GM23338 (cell line): ENCODE results near the gene UVRAG. TPM values are rescaled to one million over a fixed set of nuclear protein-coding genes. Genes with fewer than 3 reads are reported as not detected.

Experiments
- ATAC-seq: fragments of 200-7000 bp; cut with Tn5 transposase; 3 replicates; pipeline ENCODE4 v1.9.1; 2020
- DNase-seq: peaks from one replicate; pipeline ENCODE4 v3.0.0-alpha.2; 2015; ENCODE audit warnings: low spot score
- H2AFZ ChIP-seq: fragments of 200-600 bp; sonication (generic); 2 replicates; pipeline ENCODE4 v1.8.0; 2016; ENCODE audit warnings: antibody characterized with exemption, mild to moderate bottlenecking, moderate library complexity
- H3F3A ChIP-seq: fragments of 200-600 bp; sonication (generic); replicated peaks from 2 replicates; pipeline ENCODE4 v1.8.0; 2017; ENCODE audit warnings: antibody characterized with exemption, mixed run types, low read depth
- H3K27ac ChIP-seq: fragments of 200-600 bp; sonication (generic); 2 replicates; pipeline ENCODE4 v1.6.1; 2016; ENCODE audit warnings: low read depth
- H3K27me3 ChIP-seq: fragments of 200-600 bp; sonication (generic); 2 replicates; pipeline ENCODE4 v1.8.0; 2016; ENCODE audit warnings: mild to moderate bottlenecking, mixed run types, moderate library complexity; ENCODE audit not compliant: insufficient read depth
- H3K36me3 ChIP-seq: fragments of 200-600 bp; sonication (generic); 2 replicates; pipeline ENCODE4 v1.8.0; 2016; ENCODE audit warnings: mild to moderate bottlenecking; ENCODE audit not compliant: insufficient read depth
- H3K4me1 ChIP-seq: fragments of 200-600 bp; sonication (generic); 2 replicates; pipeline ENCODE4 v1.8.0; 2016; ENCODE audit warnings: mild to moderate bottlenecking, moderate library complexity; ENCODE audit not compliant: insufficient read depth
- H3K4me2 ChIP-seq: fragments of 200-600 bp; sonication (generic); 2 replicates; pipeline ENCODE4 v1.7.1; 2017; ENCODE audit warnings: mixed run types
- H3K4me3 ChIP-seq: fragments of 200-600 bp; sonication (generic); 2 replicates; pipeline ENCODE4 v1.6.1; 2016; ENCODE audit warnings: mixed run types
- H3K79me2 ChIP-seq: fragments of 200-600 bp; sonication (generic); replicated peaks from 2 replicates; pipeline ENCODE4 v1.8.0; 2017; ENCODE audit warnings: mild to moderate bottlenecking; ENCODE audit not compliant: insufficient read depth
- H3K9me2 ChIP-seq: fragments of 200-600 bp; sonication (generic); 2 replicates; pipeline ENCODE4 v1.8.0; 2017; ENCODE audit not compliant: insufficient read depth
- H4K20me1 ChIP-seq: fragments of 200-600 bp; sonication (generic); replicated peaks from 2 replicates; pipeline ENCODE4 v1.8.0; 2017; ENCODE audit warnings: mild to moderate bottlenecking; ENCODE audit not compliant: insufficient read depth
- H3K27ac Mint-ChIP-seq: 2 replicates; pipeline ENCODE4 v1.8.0; 2020; ENCODE audit warnings: inconsistent platforms, mild to moderate bottlenecking, moderate library complexity, mixed read lengths
- H3K27me3 Mint-ChIP-seq: 3 replicates; pipeline ENCODE4 v1.8.0; 2022; ENCODE audit warnings: low read depth, mild to moderate bottlenecking, moderate library complexity, mixed read lengths, inconsistent platforms; ENCODE audit not compliant: insufficient read depth, poor library complexity
- H3K36me3 Mint-ChIP-seq: 3 replicates; pipeline ENCODE4 v1.8.0; 2021; ENCODE audit warnings: low read depth, mild to moderate bottlenecking, inconsistent platforms, moderate library complexity, mixed read lengths
- H3K4me1 Mint-ChIP-seq: 3 replicates; pipeline ENCODE4 v1.8.0; 2020; ENCODE audit warnings: mild to moderate bottlenecking, inconsistent platforms, mixed read lengths
- H3K4me3 Mint-ChIP-seq: 3 replicates; pipeline ENCODE4 v1.8.0; 2021; ENCODE audit warnings: moderate library complexity, mild to moderate bottlenecking, inconsistent platforms, mixed read lengths
- H3K9me3 Mint-ChIP-seq: 3 replicates; pipeline ENCODE4 v1.8.0; 2020; ENCODE audit warnings: moderate library complexity, mild to moderate bottlenecking, inconsistent platforms, mixed read lengths
- CREB1 ChIP-seq: fragments of 250-450 bp; sonication (Bioruptor Pico); IDR thresholded peaks from 2 replicates; pipeline ENCODE4 v1.5.0; 2020; ENCODE audit warnings: low read depth, mild to moderate bottlenecking, moderate library complexity
- CTCF ChIP-seq, 2 experiments: fragments of 200-600 bp in 1 of 2; sonication (generic) in 1 of 2; conservative IDR thresholded peaks; 2 replicates each; pipeline versions ENCODE4 v1.5.1 to v1.6.1; 2016 to 2017; ENCODE audit warnings: antibody characterized with exemption in 2 of 2, low read depth in 2 of 2, mild to moderate bottlenecking in 2 of 2, moderate library complexity in 1 of 2
- ETS1 ChIP-seq: IDR thresholded peaks from 2 replicates; pipeline ENCODE4 v1.6.1; 2016; ENCODE audit warnings: antibody characterized with exemption
- EZH2 ChIP-seq: fragments of 200-600 bp; sonication (generic); IDR thresholded peaks from one replicate; pipeline ENCODE4 v1.8.0; 2017; ENCODE audit warnings: antibody characterized with exemption, mild to moderate bottlenecking, low read depth; ENCODE audit not compliant: unreplicated experiment
- EZH2phosphoT487 ChIP-seq: fragments of 200-600 bp; sonication (generic); IDR thresholded peaks from one replicate; pipeline ENCODE4 v1.8.1; 2018; ENCODE audit warnings: antibody characterized with exemption; ENCODE audit not compliant: unreplicated experiment
- JUNB ChIP-seq: IDR thresholded peaks from one replicate; pipeline ENCODE4 v1.6.1; 2016; ENCODE audit warnings: antibody characterized with exemption; ENCODE audit not compliant: unreplicated experiment
- NANOG ChIP-seq: IDR thresholded peaks from 2 replicates; pipeline ENCODE4 v1.6.1; 2016; ENCODE audit warnings: antibody characterized with exemption, borderline replicate concordance
- POLR2AphosphoS5 ChIP-seq: IDR thresholded peaks from 2 replicates; pipeline ENCODE4 v1.6.1; 2016; ENCODE audit warnings: antibody characterized with exemption, low read depth
- REST ChIP-seq: IDR thresholded peaks from one replicate; pipeline ENCODE4 v1.6.1; 2018; ENCODE audit warnings: antibody characterized with exemption; ENCODE audit not compliant: unreplicated experiment
- STAT1 ChIP-seq: IDR thresholded peaks from one replicate; pipeline ENCODE4 v1.6.1; 2016; ENCODE audit warnings: antibody characterized with exemption; ENCODE audit not compliant: unreplicated experiment
- ZNF114 ChIP-seq: fragments of 250-450 bp; sonication (Bioruptor Pico); IDR thresholded peaks from 2 replicates; pipeline ENCODE4 v1.5.0; 2020; ENCODE audit warnings: mild to moderate bottlenecking, moderate library complexity
- ZNF331 ChIP-seq: fragments of 250-450 bp; sonication (Bioruptor Pico); IDR thresholded peaks from 2 replicates; pipeline ENCODE4 v1.5.0; 2020; ENCODE audit warnings: low read depth, mild to moderate bottlenecking, moderate library complexity
- ZNF462 ChIP-seq: fragments of 250-450 bp; sonication (Bioruptor Pico); IDR thresholded peaks from 2 replicates; pipeline ENCODE4 v1.5.0; 2020; ENCODE audit warnings: mild to moderate bottlenecking, moderate library complexity
- polyA plus RNA-seq: library from polyadenylated mRNA; unstranded; fragments of >200 nt; fragmentation: Nextera tagmentation; extraction: Ambion mirVana; gene quantifications from 2 replicates; pipeline ENCODE4 v1.2.1, GENCODE V29; 2016
- total RNA-seq: library from RNA; depleted of rRNA; stranded (reverse); fragments of >200 nt; shearing (Covaris generic); gene quantifications from 2 replicates; pipeline ENCODE4 v1.2.3, GENCODE V29; 2014

UVRAG gene
- total and polyA plus RNA-seq, 2 experiments from 2014 or later: 15.3 to 17.4 TPM

GRCh38 chr11:75784085-75784478 is 30.9 kb upstream of the UVRAG start:
- H3K27ac ChIP-seq: no peak overlapping the region

More at GRCh38 chr11:75784085-75784478, 30.9 kb upstream of the UVRAG start:
- Histone ChIP-seq H3K36me3 (no peaks in the 10 kb centered on the region), H3K79me2 (no peaks in the 10 kb centered on the region), H3K4me2 (no peak overlapping the region), H3K4me3 (no peak overlapping the region), H4K20me1 (no peaks in the 10 kb centered on the region), H3K27me3 (no peaks in the 10 kb centered on the region), H3F3A (no peaks in the 10 kb centered on the region), H2AFZ (no peak overlapping the region), H3K4me1 (no peaks in the 10 kb centered on the region), H3K9me2 (no peaks in the 10 kb centered on the region)
- no peak for ATAC-seq
- Mint-ChIP-seq H3K4me3 (no peak overlapping the region), H3K4me1 (no peaks in the 10 kb centered on the region), H3K36me3 (no peaks in the 10 kb centered on the region), H3K27me3 (peaks cover 3% of the 10 kb centered on the region), H3K9me3 (no peaks in the 10 kb centered on the region), H3K27ac (no peak overlapping the region)
- DNase-seq: no peak
- no peak for TF ChIP-seq ZNF114 (CRISPR knock-in tag)
- no peak for TF ChIP-seq EZH2phosphoT487
- TF ChIP-seq ZNF462: no peak
- no peak for TF ChIP-seq ZNF331 (CRISPR knock-in tag)
- TF ChIP-seq CREB1 (CRISPR knock-in tag): no peak
- TF ChIP-seq JUNB: no peak
- no peak for TF ChIP-seq POLR2AphosphoS5
- TF ChIP-seq EZH2: no peak
- no peak for TF ChIP-seq CTCF (conservative IDR thresholded peaks at IDR 0.05; ENCODE audit: low read depth in 2 of 2)
- TF ChIP-seq STAT1: no peak
- TF ChIP-seq REST: no peak
- TF ChIP-seq ETS1: no peak
- no peak for TF ChIP-seq NANOG
